Trophoblast cell (in vitro differentiated cells and primary cell): ENCODE data around the gene CUTA.

Experiments used
- DNase-seq, 2 donors: peaks; one replicate each; pipeline ENCODE4 v3.0.0-alpha.2; 2016
- H2AFZ ChIP-seq: 2 replicates; pipeline ENCODE4 v1.6.1; 2013; ENCODE audit warnings: low read length, moderate library complexity, mild to moderate bottlenecking; ENCODE audit not compliant: insufficient read depth, poor library complexity
- H2AK5ac ChIP-seq: 2 replicates; pipeline ENCODE4 v1.6.1; 2013; ENCODE audit warnings: mild to moderate bottlenecking, low read length
- H2BK120ac ChIP-seq: 2 replicates; pipeline ENCODE4 v1.6.1; 2013; ENCODE audit warnings: low read length, mild to moderate bottlenecking, moderate library complexity; ENCODE audit not compliant: insufficient read depth, poor library complexity
- H2BK12ac ChIP-seq: 2 replicates; pipeline ENCODE4 v1.6.1; 2013; ENCODE audit warnings: mild to moderate bottlenecking, low read length, moderate library complexity
- H2BK5ac ChIP-seq: 2 replicates; pipeline ENCODE4 v1.6.1; 2013; ENCODE audit warnings: low read length, low read depth, moderate library complexity, mild to moderate bottlenecking; ENCODE audit not compliant: poor library complexity
- H3K14ac ChIP-seq: 2 replicates; pipeline ENCODE4 v1.6.1; 2013; ENCODE audit warnings: mild to moderate bottlenecking, low read length
- H3K18ac ChIP-seq: 2 replicates; pipeline ENCODE4 v1.6.1; 2013; ENCODE audit warnings: mild to moderate bottlenecking, low read length
- H3K23ac ChIP-seq: 2 replicates; pipeline ENCODE4 v1.6.1; 2013; ENCODE audit warnings: low read length
- H3K27ac ChIP-seq: 2 replicates; pipeline ENCODE4 v1.5.1; 2013; ENCODE audit warnings: low read depth, mild to moderate bottlenecking, inconsistent platforms, low read length, moderate library complexity
- H3K27me3 ChIP-seq: 2 replicates; pipeline ENCODE4 v1.6.1; 2013; ENCODE audit warnings: inconsistent platforms, mild to moderate bottlenecking, low read length, moderate library complexity; ENCODE audit not compliant: insufficient read depth
- H3K36me3 ChIP-seq, 2 experiments: 1 replicate in 1 of 2; 2 replicates in 1 of 2; pipeline ENCODE4 v1.6.1; 2013; ENCODE audit warnings: low read length in 2 of 2, mild to moderate bottlenecking in 2 of 2, moderate library complexity in 1 of 2; ENCODE audit not compliant: insufficient read depth in 2 of 2, control insufficient read depth in 1 of 2
- H3K4ac ChIP-seq: 2 replicates; pipeline ENCODE4 v1.6.1; 2013; ENCODE audit warnings: low read depth, mild to moderate bottlenecking, low read length, moderate library complexity
- H3K4me1 ChIP-seq, 2 experiments: 1 replicate in 1 of 2; 2 replicates in 1 of 2; pipeline ENCODE4 v1.6.1; 2013; ENCODE audit warnings: low read length in 2 of 2, mild to moderate bottlenecking in 2 of 2, moderate library complexity in 1 of 2; ENCODE audit not compliant: insufficient read depth in 2 of 2, control insufficient read depth in 1 of 2
- H3K4me2 ChIP-seq: 2 replicates; pipeline ENCODE4 v1.6.1; 2013; ENCODE audit warnings: inconsistent platforms, mild to moderate bottlenecking, low read length, moderate library complexity
- H3K4me3 ChIP-seq: 2 replicates; pipeline ENCODE4 v1.5.1; 2013; ENCODE audit warnings: mild to moderate bottlenecking, low read depth, low read length, inconsistent platforms
- H3K79me1 ChIP-seq: one replicate; pipeline ENCODE4 v1.6.1; 2013; ENCODE audit warnings: low read length
- H3K79me2 ChIP-seq: 2 replicates; pipeline ENCODE4 v1.6.1; 2013; ENCODE audit warnings: low read length, mild to moderate bottlenecking; ENCODE audit not compliant: control insufficient read depth, insufficient read depth, poor library complexity
- H3K9ac ChIP-seq: 2 replicates; pipeline ENCODE4 v1.6.1; 2013; ENCODE audit warnings: mild to moderate bottlenecking, low read length
- H3K9me3 ChIP-seq: 2 replicates; pipeline ENCODE4 v1.6.1; 2013; ENCODE audit warnings: low read depth, mild to moderate bottlenecking, control low read depth, inconsistent platforms, low read length; ENCODE audit not compliant: insufficient read depth
- H4K12ac ChIP-seq: 2 replicates; pipeline ENCODE4 v1.6.1; 2013; ENCODE audit warnings: low read depth, mild to moderate bottlenecking, low read length, moderate library complexity
- H4K8ac ChIP-seq: 2 replicates; pipeline ENCODE4 v1.6.1; 2013; ENCODE audit warnings: low read depth, mild to moderate bottlenecking, low read length, moderate library complexity
- H4K91ac ChIP-seq: one replicate; pipeline ENCODE4 v1.6.1; 2013; ENCODE audit warnings: low read depth, mild to moderate bottlenecking, low read length, moderate library complexity
- WGBS: extraction: QIAGEN DNeasy Blood & Tissue Kit; methylation state at CpG from one replicate; pipeline ENCODE4 v1.1.7; 2013; ENCODE audit warnings: missing lambda C conversion rate; ENCODE audit not compliant: insufficient read length, insufficient coverage; ENCODE audit errors: extremely low coverage; 5-methylcytosine and 5-hydroxymethylcytosine counted together

The CUTA gene

DNA sequence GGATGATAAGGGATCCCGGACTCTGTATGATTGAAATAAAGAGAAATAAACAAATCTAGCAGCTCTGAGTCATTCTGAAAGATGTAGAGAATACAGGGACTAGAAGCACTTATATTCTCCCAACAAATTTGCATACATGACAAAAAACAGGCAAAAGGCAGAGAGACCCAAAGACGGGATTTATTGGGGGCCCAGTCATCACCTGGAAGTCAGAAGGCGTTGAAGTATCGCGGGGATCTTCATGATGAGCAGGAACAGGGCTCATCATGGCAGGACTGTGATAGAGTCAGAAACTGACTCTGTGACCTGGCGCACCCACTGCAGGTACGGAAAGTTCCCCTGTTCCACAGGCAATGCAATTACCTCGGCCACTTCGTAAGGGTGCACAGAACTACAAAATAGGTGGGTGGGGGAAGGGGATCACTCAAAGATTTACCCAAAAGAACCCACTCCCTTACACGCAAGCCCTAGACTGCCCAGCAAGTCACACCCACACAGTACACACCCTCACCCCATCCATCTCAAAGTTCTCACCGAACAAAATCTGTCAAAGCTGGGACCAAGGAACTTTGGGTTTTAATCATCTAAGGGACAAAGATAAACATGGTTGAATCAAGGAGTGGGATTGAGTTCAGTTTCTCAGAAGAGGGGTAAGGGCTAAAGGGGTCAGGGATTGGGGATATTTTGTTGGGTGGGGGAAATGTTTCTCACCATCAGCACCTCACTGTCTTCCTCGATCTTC, 1.4 kb downstream of the CUTA start:
- no CpG with 5 or more reads among the region's 12 CpGs for WGBS
- Histone ChIP-seq H2BK120ac (no peak overlapping the region), H3K27ac (no peak overlapping the region), H3K4me1 (peaks cover 17 to 25% of the 10 kb centered on the region in 2 experiments), H3K27me3 (no peaks in the 10 kb centered on the region), H3K4ac (peak overlapping the region; percentile 72), H3K14ac (no peak overlapping the region), H4K12ac (peak overlapping the region; percentile 13), H3K9me3 (no peaks in the 10 kb centered on the region), H2BK12ac (no peak overlapping the region), H3K4me3 (peak overlapping the region; percentile 77), H2AK5ac (no peak overlapping the region), H3K79me1 (peaks cover 17% of the 10 kb centered on the region), H3K23ac (no peak overlapping the region), H3K79me2 (peaks cover 8% of the 10 kb centered on the region), H3K9ac (peak overlapping the region; percentile 78), H2BK5ac (no peak overlapping the region), H2AFZ (no peak overlapping the region), H3K18ac (no peak overlapping the region), H3K4me2 (peak overlapping the region; percentile 92), H4K8ac (no peak overlapping the region), H4K91ac (no peak overlapping the region), H3K36me3 (peaks cover 38 to 42% of the 10 kb centered on the region in 2 experiments)
- no peak for DNase-seq

DNA sequence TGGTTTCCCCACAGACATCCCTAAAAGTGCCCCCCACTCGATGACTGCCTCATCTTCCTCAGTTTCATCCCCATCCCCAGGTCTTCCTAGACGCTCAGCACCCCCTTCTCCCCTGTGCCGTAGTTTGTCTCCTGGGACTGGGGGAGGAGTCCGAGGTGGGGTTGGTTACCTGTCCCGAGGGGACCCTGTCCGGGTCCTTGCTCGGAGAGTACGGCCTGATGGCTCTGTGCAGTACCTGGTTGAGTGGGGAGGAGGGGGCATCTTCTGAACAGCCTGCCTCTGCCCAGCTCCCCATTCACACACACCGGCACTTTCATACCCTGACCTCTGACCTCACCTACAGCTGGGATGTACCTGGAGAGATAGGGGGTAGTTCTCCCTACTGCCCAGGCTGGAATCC, 2.1 kb downstream of the CUTA start:
- Histone ChIP-seq H3K27ac (no peak overlapping the region), H4K91ac (no peak overlapping the region), H3K36me3 (peaks cover 38 to 42% of the 10 kb centered on the region in 2 experiments), H3K4me3 (no peak overlapping the region), H2AFZ (no peak overlapping the region), H3K27me3 (no peaks in the 10 kb centered on the region), H3K79me2 (peaks cover 13% of the 10 kb centered on the region), H2BK5ac (no peak overlapping the region), H4K12ac (no peak overlapping the region), H2BK12ac (no peak overlapping the region), H3K9ac (no peak overlapping the region), H3K18ac (no peak overlapping the region), H2AK5ac (no peak overlapping the region), H4K8ac (no peak overlapping the region), H3K4ac (peak overlapping the region; percentile 19), H3K4me1 (peaks cover 17 to 26% of the 10 kb centered on the region in 2 experiments), H3K4me2 (peak overlapping the region; percentile 27), H3K79me1 (peaks cover 22% of the 10 kb centered on the region), H3K23ac (no peak overlapping the region), H2BK120ac (no peak overlapping the region), H3K9me3 (no peaks in the 10 kb centered on the region), H3K14ac (no peak overlapping the region)
- WGBS: no CpG with 5 or more reads among the region's 9 CpGs
- DNase-seq: no peak

DNA sequence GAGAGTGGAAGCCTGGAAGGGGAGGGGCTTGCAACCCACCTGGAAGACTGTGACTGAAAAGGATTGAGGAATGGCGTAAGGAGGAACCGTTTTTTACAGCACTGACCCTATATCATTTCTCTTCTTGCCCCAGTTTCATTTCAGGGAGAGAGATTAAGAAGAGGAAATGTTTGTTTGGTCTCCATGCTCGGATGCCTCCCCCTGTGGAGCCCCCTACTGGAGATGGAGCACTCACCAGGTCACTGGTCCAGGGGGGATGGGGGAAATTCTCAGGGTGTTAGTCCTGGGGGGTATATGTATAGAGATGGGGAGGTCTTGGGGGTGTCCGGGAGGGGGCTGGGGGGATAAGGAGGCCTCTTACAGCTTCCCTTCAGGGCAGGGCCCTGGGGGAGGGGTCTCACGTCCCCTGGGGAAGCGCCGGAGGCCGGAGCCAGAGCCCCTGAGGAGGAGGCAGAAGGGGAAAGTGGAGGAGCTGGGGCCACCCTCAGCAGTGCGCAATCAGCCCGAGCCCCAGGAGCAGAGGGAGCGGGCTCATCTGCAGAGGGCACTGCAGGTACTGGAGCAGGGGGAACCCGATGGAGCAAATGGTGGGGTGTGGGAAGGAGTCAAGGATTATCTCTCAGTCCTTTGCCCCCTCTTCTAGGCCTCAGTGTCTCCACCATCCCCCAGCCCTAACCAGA, 3.2 kb downstream of the CUTA start:
- Histone ChIP-seq H2BK12ac (no peak overlapping the region), H4K8ac (no peak overlapping the region), H3K4me1 (peaks cover 16 to 24% of the 10 kb centered on the region in 2 experiments), H3K4me3 (no peak overlapping the region), H4K91ac (no peak overlapping the region), H3K14ac (no peak overlapping the region), H3K9me3 (no peaks in the 10 kb centered on the region), H3K27ac (no peak overlapping the region), H3K27me3 (no peaks in the 10 kb centered on the region), H2AFZ (no peak overlapping the region), H3K4ac (no peak overlapping the region), H3K23ac (no peak overlapping the region), H3K36me3 (peaks cover 38 to 42% of the 10 kb centered on the region in 2 experiments), H3K18ac (no peak overlapping the region), H3K79me2 (peaks cover 14% of the 10 kb centered on the region), H3K4me2 (no peak overlapping the region), H3K9ac (no peak overlapping the region), H2AK5ac (no peak overlapping the region), H2BK5ac (no peak overlapping the region), H3K79me1 (peaks cover 24% of the 10 kb centered on the region), H2BK120ac (no peak overlapping the region), H4K12ac (no peak overlapping the region)
- WGBS: no CpG with 5 or more reads among the region's 12 CpGs
- DNase-seq: no peak

DNA sequence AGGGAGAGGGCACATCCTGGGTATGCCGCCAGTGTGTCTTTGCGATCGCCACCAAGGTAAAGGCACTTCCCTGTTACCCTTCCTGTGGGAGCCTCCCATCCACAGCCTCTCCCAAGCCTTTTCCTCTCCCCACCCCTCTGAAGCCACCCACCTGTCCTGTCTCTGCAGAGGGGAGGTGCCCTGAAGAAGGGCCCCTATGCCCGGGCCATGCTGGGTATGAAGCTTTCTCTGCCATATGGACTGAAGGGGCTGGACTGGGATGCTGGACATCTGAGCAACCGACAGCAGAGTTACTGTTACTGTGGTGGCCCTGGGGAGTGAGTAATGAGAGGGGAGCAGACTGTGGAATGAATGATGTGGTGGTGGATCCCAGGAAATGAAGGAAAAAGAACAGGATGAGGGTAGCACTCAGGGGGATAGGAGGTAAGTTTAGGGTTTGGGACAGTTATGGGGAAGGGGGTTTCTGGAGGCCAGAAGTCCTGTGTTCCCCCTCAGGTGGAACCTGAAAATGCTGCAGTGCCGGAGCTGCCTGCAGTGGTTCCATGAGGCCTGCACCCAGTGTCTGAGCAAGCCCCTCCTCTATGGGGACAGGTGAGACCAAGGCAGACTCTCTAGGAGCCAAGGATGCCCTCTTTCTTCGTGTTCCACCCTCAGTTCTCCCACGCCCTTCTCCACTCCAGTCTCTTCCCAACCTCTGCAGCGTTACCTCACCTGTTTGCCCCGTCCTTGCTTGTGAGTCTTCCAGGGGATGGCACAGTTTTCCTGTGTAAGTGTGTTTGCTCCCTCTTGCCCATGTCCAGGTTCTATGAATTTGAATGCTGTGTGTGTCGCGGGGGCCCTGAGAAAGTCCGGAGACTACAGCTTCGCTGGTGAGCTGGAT, 4.4 kb downstream of the CUTA start:
- H3K79me1 ChIP-seq: peaks cover 19% of the 10 kb centered on the region
- peaks cover 41 to 42% of the 10 kb centered on the region in 2 experiments for H3K36me3 ChIP-seq
- no peak overlapping the region for H3K4me2 ChIP-seq
- no peak overlapping the region for H3K14ac ChIP-seq
- H3K9ac ChIP-seq: no peak overlapping the region
- H3K23ac ChIP-seq: no peak overlapping the region
- H3K18ac ChIP-seq: no peak overlapping the region
- no peak overlapping the region for H2AK5ac ChIP-seq
- no peak overlapping the region for H3K4me3 ChIP-seq
- no peak overlapping the region for H3K27ac ChIP-seq
- H4K91ac ChIP-seq: no peak overlapping the region
- H2BK120ac ChIP-seq: no peak overlapping the region
- no peak overlapping the region for H2BK12ac ChIP-seq
- no peak for DNase-seq
- no peak overlapping the region for H2AFZ ChIP-seq
- peaks cover 11 to 18% of the 10 kb centered on the region in 2 experiments for H3K4me1 ChIP-seq
- no peak overlapping the region for H3K4ac ChIP-seq
- no peak overlapping the region for H4K12ac ChIP-seq
- H3K27me3 ChIP-seq: no peaks in the 10 kb centered on the region
- H4K8ac ChIP-seq: no peak overlapping the region
- H3K9me3 ChIP-seq: no peaks in the 10 kb centered on the region
- H3K79me2 ChIP-seq: peaks cover 14% of the 10 kb centered on the region
- H2BK5ac ChIP-seq: no peak overlapping the region
- WGBS: no CpG with 5 or more reads among the region's 14 CpGs
